GM23338 (cell line): ENCODE data around the gene PEX19. TPM values are rescaled to one million over a fixed set of nuclear protein-coding genes. Genes with fewer than 3 reads are reported as not detected.

ENCODE experiments used
- ATAC-seq: fragments of 200-7000 bp; cut with Tn5 transposase; 3 replicates; pipeline ENCODE4 v1.9.1; 2020
- DNase-seq: peaks from one replicate; pipeline ENCODE4 v3.0.0-alpha.2; 2015; ENCODE audit warnings: low spot score
- H2AFZ ChIP-seq: fragments of 200-600 bp; sonication (generic); 2 replicates; pipeline ENCODE4 v1.8.0; 2016; ENCODE audit warnings: antibody characterized with exemption, mild to moderate bottlenecking, moderate library complexity
- H3F3A ChIP-seq: fragments of 200-600 bp; sonication (generic); replicated peaks from 2 replicates; pipeline ENCODE4 v1.8.0; 2017; ENCODE audit warnings: antibody characterized with exemption, mixed run types, low read depth
- H3K27ac ChIP-seq: fragments of 200-600 bp; sonication (generic); 2 replicates; pipeline ENCODE4 v1.6.1; 2016; ENCODE audit warnings: low read depth
- H3K27me3 ChIP-seq: fragments of 200-600 bp; sonication (generic); 2 replicates; pipeline ENCODE4 v1.8.0; 2016; ENCODE audit warnings: mild to moderate bottlenecking, mixed run types, moderate library complexity; ENCODE audit not compliant: insufficient read depth
- H3K36me3 ChIP-seq: fragments of 200-600 bp; sonication (generic); 2 replicates; pipeline ENCODE4 v1.8.0; 2016; ENCODE audit warnings: mild to moderate bottlenecking; ENCODE audit not compliant: insufficient read depth
- H3K4me1 ChIP-seq: fragments of 200-600 bp; sonication (generic); 2 replicates; pipeline ENCODE4 v1.8.0; 2016; ENCODE audit warnings: mild to moderate bottlenecking, moderate library complexity; ENCODE audit not compliant: insufficient read depth
- H3K4me2 ChIP-seq: fragments of 200-600 bp; sonication (generic); 2 replicates; pipeline ENCODE4 v1.7.1; 2017; ENCODE audit warnings: mixed run types
- H3K4me3 ChIP-seq: fragments of 200-600 bp; sonication (generic); 2 replicates; pipeline ENCODE4 v1.6.1; 2016; ENCODE audit warnings: mixed run types
- H3K79me2 ChIP-seq: fragments of 200-600 bp; sonication (generic); replicated peaks from 2 replicates; pipeline ENCODE4 v1.8.0; 2017; ENCODE audit warnings: mild to moderate bottlenecking; ENCODE audit not compliant: insufficient read depth
- H3K9me2 ChIP-seq: fragments of 200-600 bp; sonication (generic); 2 replicates; pipeline ENCODE4 v1.8.0; 2017; ENCODE audit not compliant: insufficient read depth
- H4K20me1 ChIP-seq: fragments of 200-600 bp; sonication (generic); replicated peaks from 2 replicates; pipeline ENCODE4 v1.8.0; 2017; ENCODE audit warnings: mild to moderate bottlenecking; ENCODE audit not compliant: insufficient read depth
- H3K27ac Mint-ChIP-seq: 2 replicates; pipeline ENCODE4 v1.8.0; 2020; ENCODE audit warnings: inconsistent platforms, mild to moderate bottlenecking, moderate library complexity, mixed read lengths
- H3K27me3 Mint-ChIP-seq: 3 replicates; pipeline ENCODE4 v1.8.0; 2022; ENCODE audit warnings: low read depth, mild to moderate bottlenecking, moderate library complexity, mixed read lengths, inconsistent platforms; ENCODE audit not compliant: insufficient read depth, poor library complexity
- H3K36me3 Mint-ChIP-seq: 3 replicates; pipeline ENCODE4 v1.8.0; 2021; ENCODE audit warnings: low read depth, mild to moderate bottlenecking, inconsistent platforms, moderate library complexity, mixed read lengths
- H3K4me1 Mint-ChIP-seq: 3 replicates; pipeline ENCODE4 v1.8.0; 2020; ENCODE audit warnings: mild to moderate bottlenecking, inconsistent platforms, mixed read lengths
- H3K4me3 Mint-ChIP-seq: 3 replicates; pipeline ENCODE4 v1.8.0; 2021; ENCODE audit warnings: moderate library complexity, mild to moderate bottlenecking, inconsistent platforms, mixed read lengths
- H3K9me3 Mint-ChIP-seq: 3 replicates; pipeline ENCODE4 v1.8.0; 2020; ENCODE audit warnings: moderate library complexity, mild to moderate bottlenecking, inconsistent platforms, mixed read lengths
- CREB1 ChIP-seq: fragments of 250-450 bp; sonication (Bioruptor Pico); IDR thresholded peaks from 2 replicates; pipeline ENCODE4 v1.5.0; 2020; ENCODE audit warnings: low read depth, mild to moderate bottlenecking, moderate library complexity
- CTCF ChIP-seq, 2 experiments: fragments of 200-600 bp in 1 of 2; sonication (generic) in 1 of 2; conservative IDR thresholded peaks; 2 replicates each; pipeline versions ENCODE4 v1.5.1 to v1.6.1; 2016 to 2017; ENCODE audit warnings: antibody characterized with exemption in 2 of 2, low read depth in 2 of 2, mild to moderate bottlenecking in 2 of 2, moderate library complexity in 1 of 2
- ETS1 ChIP-seq: IDR thresholded peaks from 2 replicates; pipeline ENCODE4 v1.6.1; 2016; ENCODE audit warnings: antibody characterized with exemption
- EZH2 ChIP-seq: fragments of 200-600 bp; sonication (generic); IDR thresholded peaks from one replicate; pipeline ENCODE4 v1.8.0; 2017; ENCODE audit warnings: antibody characterized with exemption, mild to moderate bottlenecking, low read depth; ENCODE audit not compliant: unreplicated experiment
- EZH2phosphoT487 ChIP-seq: fragments of 200-600 bp; sonication (generic); IDR thresholded peaks from one replicate; pipeline ENCODE4 v1.8.1; 2018; ENCODE audit warnings: antibody characterized with exemption; ENCODE audit not compliant: unreplicated experiment
- NANOG ChIP-seq: IDR thresholded peaks from 2 replicates; pipeline ENCODE4 v1.6.1; 2016; ENCODE audit warnings: antibody characterized with exemption, borderline replicate concordance
- POLR2AphosphoS5 ChIP-seq: IDR thresholded peaks from 2 replicates; pipeline ENCODE4 v1.6.1; 2016; ENCODE audit warnings: antibody characterized with exemption, low read depth
- ZNF114 ChIP-seq: fragments of 250-450 bp; sonication (Bioruptor Pico); IDR thresholded peaks from 2 replicates; pipeline ENCODE4 v1.5.0; 2020; ENCODE audit warnings: mild to moderate bottlenecking, moderate library complexity
- ZNF462 ChIP-seq: fragments of 250-450 bp; sonication (Bioruptor Pico); IDR thresholded peaks from 2 replicates; pipeline ENCODE4 v1.5.0; 2020; ENCODE audit warnings: mild to moderate bottlenecking, moderate library complexity
- polyA plus RNA-seq: library from polyadenylated mRNA; unstranded; fragments of >200 nt; fragmentation: Nextera tagmentation; extraction: Ambion mirVana; gene quantifications from 2 replicates; pipeline ENCODE4 v1.2.1, GENCODE V29; 2016
- total RNA-seq: library from RNA; depleted of rRNA; stranded (reverse); fragments of >200 nt; shearing (Covaris generic); gene quantifications from 2 replicates; pipeline ENCODE4 v1.2.3, GENCODE V29; 2014

The PEX19 gene
- total and polyA plus RNA-seq, 2 experiments from 2014 or later, result 21.8 to 56.7 TPM

- Histone ChIP-seq H3K36me3 (peaks cover 52% of the 10 kb centered on the region), H3K4me2 (no peak overlapping the region), H3K4me1 (no peaks in the 10 kb centered on the region), H3K79me2 (no peaks in the 10 kb centered on the region), H3K9me2 (no peaks in the 10 kb centered on the region), H3F3A (peaks cover 11% of the 10 kb centered on the region; the same call in 1 of the 2 replicates), H2AFZ (no peak overlapping the region), H3K27me3 (no peaks in the 10 kb centered on the region), H4K20me1 (peaks cover 11% of the 10 kb centered on the region; the same call in 1 of the 2 replicates), H3K4me3 (no peak overlapping the region), H3K27ac (no peak overlapping the region)
- DNase-seq (no peak), ATAC-seq (no peak)
- Mint-ChIP-seq H3K36me3 (peaks cover 62% of the 10 kb centered on the region), H3K27ac (no peak overlapping the region), H3K4me1 (no peaks in the 10 kb centered on the region), H3K4me3 (no peak overlapping the region), H3K9me3 (no peaks in the 10 kb centered on the region), H3K27me3 (no peaks in the 10 kb centered on the region)
- TF ChIP-seq ZNF114, result no peak
- no peak for TF ChIP-seq CTCF (conservative IDR thresholded peaks at IDR 0.05; ENCODE audit: low read depth in 2 of 2)
- TF ChIP-seq POLR2AphosphoS5, result no peak
- TF ChIP-seq EZH2, result no peak
- TF ChIP-seq EZH2phosphoT487, result no peak
- TF ChIP-seq CREB1 (CRISPR knock-in tag), result no peak
- TF ChIP-seq ZNF462 (CRISPR knock-in tag), result no peak
- TF ChIP-seq NANOG, result no peak
- TF ChIP-seq ETS1, result no peak
Observed at GRCh38 chr1:160228431-160228830, 56.5 kb downstream of the PEX19 start.
